ENCODE results near the gene EFTUD2.

- TF ChIP-seq JUND (CRISPR knock-in tag; IDR thresholded peaks at IDR 0.05) (no peak), ZSCAN9 (CRISPR knock-in tag; IDR thresholded peaks at IDR 0.05; ENCODE audit: borderline replicate concordance) (no peak)
Measured at GRCh38 chr17:44908761-44909326, 9.6 kb upstream of the EFTUD2 start.
